NCI-H1105 treated with DMSO at 0.1 percent for 48 hours (cell line): ENCODE measurements around the gene CPA1.
"Not testable (repeated sequence)": the region's sequence is repeated elsewhere in the genome, so short reads cannot be mapped to it uniquely, and the experiment has no call there.

ENCODE experiments used
- DNase-seq: peaks from one replicate; lab custom pipeline; 2025; lab: John Stamatoyannopoulos, UW

The CPA1 gene

DNA sequence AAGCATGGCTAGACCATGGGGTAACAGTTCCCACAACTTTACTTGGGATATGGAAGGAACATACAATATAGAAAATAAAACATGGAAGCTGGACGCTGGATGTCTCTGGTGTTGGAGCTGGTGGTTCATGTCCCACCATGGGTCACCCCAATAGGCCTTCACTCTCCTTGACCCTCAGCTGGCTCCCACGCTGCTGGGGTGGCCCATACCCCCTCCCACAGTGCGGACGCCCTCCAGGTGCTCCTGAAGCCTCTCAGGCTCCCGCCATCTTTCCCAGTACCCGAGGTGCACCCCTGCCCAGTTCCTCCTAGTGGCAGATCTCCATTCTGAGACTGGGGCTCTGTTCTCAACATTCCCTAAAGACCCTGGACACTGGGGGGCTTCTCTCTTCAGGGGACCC, 5.8 kb upstream of the CPA1 start:
- no peak for DNase-seq

DNA sequence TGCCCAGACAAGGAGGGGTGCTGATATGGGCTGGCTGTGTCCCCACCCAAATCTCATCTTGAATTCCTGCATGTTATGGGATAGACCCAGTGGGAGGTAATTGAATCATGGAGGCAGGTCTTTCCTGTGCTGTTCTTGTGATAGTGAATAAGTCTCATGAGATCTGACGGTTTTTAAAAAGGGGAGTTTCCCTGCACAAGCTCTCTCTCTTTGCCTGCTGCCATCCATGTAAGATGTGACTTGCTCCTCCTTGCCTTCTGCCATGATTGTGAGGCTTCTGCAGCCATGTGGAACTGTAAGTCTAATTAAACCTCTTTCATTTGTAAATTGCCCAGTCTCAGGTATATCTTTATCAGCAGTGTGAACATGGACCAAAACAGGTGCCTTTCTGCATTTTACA, 3.8 kb upstream of the CPA1 start:
- DNase-seq = not testable (repeated sequence)

DNA sequence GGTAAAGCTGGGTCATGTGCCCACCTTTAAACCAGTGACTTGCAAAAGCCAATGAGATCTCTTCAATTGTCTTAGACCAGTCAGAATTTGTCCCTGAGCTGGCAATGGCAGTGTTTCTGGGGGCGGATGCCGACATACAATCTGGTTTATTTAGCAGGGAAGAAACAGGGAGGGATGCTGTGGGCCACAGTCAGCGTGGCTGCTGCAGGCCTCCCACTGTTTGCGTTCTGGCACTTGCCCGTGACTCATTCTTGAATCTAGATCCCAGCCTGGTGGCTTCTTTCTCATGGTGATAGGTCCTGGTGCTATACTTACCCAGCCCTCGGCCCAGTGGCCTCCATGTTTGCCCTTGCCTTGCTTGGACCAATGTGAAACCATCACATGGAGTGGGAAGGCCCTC, 3.1 kb upstream of the CPA1 start:
- no peak for DNase-seq

- DNase-seq = no peak
Measured at GRCh38 chr7:130379019-130379418, 1.3 kb upstream of the CPA1 start.

DNA sequence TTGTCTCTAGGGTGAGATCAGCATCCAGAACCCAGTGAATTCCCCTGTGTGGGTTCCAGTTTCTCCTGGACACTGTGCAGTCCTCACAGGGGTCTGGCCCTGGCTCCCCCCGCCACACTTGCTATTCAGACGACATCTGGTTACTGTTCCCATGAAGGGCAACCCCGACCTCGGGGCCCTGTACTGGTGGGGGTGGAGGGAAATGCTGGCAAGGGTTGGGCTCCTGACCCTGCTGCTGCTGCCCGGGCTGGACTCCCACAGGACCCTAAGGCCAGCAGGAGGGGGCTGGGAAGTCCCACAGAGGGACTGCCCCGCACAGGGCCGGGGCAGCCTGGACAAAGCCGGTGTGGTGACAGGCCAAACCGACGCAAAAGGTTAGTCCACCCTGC, 768 bp upstream of the CPA1 start:
- DNase-seq = no peak

- no peak for DNase-seq
Measured at GRCh38 chr7:130380861-130381455, 664 bp downstream of the CPA1 start.

DNA sequence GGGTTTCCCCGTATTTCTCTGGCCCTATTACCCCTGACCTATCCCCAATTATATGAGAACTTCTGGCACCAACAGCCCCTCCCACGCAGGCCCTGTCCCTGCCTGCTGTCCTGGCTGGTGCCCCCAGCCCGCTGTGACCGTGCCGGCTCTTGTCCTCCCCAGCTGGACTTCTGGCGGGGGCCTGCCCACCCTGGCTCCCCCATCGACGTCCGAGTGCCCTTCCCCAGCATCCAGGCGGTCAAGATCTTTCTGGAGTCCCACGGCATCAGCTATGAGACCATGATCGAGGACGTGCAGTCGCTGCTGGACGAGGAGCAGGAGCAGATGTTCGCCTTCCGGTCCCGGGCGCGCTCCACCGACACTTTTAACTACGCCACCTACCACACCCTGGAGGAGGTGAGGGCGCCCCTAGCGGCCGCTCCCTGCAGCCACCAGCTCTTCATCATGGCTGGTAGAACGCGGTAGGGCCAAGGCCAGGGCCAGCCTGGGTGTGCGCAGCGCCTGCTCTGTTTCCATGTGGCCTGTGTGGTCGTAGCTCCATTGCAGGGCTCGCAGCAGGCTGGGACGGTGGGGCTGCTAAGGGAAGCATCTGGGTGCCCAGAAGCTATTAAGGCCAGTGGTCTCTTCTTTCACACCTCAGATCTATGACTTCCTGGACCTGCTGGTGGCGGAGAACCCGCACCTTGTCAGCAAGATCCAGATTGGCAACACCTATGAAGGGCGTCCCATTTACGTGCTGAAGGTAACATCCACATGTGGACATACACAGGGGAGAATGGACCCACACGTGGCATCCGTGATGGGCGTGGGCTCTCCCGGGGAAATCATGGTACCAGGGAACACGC, 1.4 kb downstream of the CPA1 start:
- DNase-seq = no peak

DNA sequence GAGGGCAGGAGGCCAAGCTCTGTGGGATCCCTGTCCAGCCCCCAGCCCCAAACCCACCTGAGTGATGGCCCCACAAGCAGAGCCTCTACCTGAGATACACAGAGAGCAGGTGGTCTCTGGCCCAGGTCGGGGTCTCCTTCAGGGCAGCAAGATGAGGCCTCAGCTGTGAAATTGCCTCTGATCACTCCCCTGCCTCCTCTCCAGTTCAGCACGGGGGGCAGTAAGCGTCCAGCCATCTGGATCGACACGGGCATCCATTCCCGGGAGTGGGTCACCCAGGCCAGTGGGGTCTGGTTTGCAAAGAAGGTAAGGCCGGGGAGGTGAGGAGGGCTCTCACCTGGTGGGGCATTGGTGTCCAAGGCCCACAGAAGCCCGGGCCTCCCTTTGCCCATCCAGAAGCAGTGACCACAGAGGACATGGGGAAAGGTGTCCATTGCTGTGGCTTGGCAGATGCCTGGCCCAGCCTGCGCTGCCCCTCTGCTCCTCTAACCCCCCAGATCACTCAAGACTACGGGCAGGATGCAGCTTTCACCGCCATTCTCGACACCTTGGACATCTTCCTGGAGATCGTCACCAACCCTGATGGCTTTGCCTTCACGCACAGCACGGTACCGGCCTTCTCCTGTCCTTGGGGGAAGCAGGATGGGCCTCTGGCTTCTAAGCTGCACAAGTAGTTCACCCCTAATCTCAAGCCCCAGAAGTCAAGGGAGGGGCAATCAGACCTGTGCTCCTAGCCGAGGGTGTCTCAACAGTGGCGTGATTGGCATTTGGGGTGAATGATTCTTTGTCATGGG, 3.1 kb downstream of the CPA1 start:
- DNase-seq = no peak

DNA sequence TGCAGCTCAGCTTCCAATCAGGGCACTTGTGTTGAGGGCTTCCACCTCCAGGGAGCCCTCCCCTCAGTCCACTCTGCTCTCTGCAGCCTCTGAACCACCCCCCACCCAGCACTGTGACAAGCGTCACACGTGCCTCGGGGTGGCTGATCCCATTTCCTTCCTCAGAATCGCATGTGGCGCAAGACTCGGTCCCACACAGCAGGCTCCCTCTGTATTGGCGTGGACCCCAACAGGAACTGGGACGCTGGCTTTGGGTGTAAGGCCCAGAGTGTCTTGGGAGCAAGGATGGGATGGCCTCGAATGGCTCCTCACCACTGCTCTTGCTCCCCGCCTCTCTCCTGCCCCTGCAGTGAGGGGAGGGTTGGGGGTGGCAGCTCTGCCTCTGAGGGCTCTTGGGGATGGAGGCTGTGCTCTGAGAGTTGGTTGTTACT, 4.1 kb downstream of the CPA1 start:
- DNase-seq = no peak

DNA sequence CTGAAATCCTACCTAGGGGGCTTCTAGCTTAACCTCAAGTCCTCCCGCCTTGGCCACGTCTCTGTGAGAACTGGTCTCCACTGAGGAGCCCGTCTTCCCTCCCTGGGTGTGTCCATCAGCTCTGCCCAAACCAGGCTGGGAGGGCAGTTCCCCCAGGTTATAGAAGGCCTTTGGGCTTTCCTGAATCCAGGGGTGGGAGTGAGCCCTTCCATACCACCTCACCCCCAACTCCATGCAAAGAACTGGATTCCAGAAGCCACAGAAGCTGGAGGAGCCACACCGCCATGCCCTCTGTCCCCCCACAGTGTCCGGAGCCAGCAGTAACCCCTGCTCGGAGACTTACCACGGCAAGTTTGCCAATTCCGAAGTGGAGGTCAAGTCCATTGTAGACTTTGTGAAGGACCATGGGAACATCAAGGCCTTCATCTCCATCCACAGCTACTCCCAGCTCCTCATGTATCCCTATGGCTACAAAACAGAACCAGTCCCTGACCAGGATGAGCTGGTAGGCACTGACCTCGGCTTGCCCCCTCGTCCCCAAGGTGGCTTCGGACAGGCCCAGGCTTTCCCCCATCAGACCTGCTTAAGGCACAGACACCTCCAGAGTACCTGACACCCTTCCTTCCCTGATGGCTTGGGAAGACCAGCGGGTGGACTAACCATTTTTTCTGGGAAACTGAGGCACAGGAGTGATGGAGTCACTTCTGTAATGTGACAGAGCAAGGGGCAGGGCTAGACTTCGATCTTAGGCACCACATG, 4.7 kb downstream of the CPA1 start:
- DNase-seq = no peak

DNA sequence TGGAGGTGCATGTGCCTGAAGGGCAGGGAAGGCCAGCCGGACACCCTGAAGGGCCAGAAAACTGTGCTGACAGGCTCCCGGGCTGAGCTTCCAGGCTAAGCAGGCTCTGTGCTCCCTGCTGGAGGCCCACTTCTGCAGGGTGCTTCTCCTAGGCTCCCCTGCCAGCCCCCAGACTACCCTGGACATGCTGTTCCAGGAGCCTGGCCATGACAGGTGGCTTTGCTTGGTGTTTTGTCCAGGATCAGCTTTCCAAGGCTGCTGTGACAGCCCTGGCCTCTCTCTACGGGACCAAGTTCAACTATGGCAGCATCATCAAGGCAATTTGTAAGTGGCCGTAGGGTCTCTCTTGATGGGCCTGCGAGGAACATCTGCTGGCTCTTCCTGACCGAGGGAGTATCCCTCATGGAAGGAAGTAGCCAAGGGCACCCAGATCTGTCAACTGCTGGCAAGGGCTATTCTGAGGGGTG, 5.3 kb downstream of the CPA1 start:
- no peak for DNase-seq

DNA sequence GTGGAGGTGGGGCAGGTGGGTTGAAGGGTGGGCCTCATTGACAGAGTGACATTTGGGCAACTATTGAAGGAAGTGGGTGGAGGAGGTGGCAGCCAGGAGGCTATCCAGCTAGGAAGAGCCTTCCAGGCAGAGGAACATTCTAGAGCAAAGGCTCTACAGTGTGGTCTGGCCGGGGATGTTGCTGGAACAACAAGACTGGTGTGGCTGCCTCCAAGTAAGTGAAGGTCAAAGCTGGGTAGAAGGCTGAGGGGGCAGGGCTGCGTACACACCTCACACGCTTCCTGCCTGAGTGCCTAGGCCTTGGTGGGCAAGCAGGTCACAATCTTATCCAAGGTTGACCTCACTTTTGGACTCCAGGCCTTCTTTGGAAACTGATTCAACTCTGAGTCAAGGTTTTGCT, 6.6 kb downstream of the CPA1 start:
- no peak for DNase-seq

DNA sequence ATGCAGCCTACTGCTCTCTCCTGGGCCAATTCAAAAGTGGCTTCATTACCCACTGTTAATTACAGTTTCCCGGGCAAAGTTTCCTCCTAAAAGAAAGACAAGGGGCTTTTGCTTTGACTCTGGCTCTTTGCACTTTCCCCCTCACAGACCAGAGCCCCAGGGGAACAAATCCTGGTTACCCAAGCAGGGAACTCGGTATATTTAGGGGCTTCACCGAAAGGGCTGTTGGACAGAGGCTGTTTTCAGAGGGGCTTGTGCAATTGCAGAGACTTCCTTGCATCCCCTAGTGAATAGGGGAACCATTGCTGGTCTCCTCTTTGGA, 7.0 kb downstream of the CPA1 start:
- DNase-seq = no peak

- no peak for DNase-seq
Measured at GRCh38 chr7:130387628-130388403, 7.5 kb downstream of the CPA1 start.

DNA sequence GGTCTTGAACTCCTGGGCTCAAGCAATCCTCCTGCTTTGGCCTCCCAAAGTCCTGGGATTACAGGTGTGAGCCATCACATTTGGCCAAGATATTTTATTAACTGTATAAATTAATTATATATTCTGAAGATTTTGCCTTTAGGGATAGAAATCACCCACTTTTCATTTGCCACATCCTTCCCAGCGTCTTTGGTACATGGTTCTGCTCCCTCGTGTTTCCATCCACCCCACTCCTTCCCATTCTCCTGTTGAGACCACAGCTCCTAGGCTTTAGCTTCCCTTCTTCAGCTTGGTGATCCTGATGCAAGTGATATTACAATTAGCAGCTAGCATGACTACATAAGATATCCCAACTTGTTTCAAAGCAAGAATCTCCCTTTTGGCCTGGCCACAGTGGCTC, 8.4 kb downstream of the CPA1 start:
- no peak for DNase-seq

- DNase-seq = no peak
Measured at GRCh38 chr7:130390486-130390885, 10.2 kb downstream of the CPA1 start.

DNA sequence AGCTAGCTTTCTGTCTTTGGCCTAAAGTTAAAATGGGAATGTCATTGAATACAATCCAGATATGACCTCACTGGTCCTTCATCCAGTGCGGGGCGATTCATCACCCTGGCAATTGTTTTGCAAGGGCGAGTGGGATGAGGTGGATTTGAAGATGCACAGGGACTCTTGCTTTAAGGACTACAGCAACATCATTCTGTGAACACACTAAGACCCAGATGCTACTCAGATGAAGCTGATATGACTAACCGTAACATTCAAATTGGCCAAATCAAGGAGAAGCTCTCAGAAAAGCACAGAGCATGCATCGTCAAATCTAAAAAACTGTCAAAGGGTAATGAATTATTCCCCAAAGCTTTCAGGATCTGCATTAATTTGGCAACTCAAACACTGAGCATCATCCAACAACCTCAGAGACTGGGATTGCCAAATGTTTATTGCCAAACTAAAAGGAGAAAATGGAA, 12.8 kb downstream of the CPA1 start:
- DNase-seq = no peak

- DNase-seq = no peak
Measured at GRCh38 chr7:130393841-130394411, 13.6 kb downstream of the CPA1 start.

DNA sequence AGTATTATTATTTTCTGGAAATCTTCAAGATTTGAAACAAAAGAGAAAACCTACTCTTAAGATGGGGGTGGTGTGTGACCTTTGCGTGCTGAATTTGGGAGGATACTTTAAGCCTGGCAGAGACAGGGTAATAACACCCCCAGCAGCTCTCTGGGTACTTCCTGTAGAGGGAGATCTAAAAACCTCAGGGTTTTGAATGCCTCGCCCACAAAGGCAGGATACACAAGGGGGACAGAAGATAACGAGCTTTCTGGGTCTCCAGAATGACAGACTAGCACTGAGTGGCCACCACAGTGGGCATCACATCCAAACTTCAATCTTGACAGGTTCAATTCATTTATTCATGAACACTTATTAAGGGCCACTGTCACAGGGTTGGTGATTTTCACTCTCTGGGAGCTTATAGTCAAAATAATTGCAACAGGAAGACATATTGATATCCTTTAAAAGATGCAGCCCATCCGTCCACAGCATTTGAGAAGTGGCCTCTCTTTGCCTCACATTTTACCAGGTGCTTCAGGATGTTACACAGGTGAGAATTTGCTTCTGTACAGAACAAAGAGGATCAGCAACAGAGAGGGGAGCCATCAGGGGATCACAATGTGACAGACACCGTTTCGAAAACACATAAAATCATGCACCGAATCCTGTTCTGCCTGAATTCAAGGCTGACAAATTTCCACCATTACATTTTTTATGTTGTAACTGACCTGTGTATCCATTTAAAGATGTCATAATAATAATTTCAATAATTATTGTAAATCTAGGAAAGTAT, 14.3 kb downstream of the CPA1 start:
- peak; percentile 49 for DNase-seq

- DNase-seq = peak; percentile 20
Measured at GRCh38 chr7:130395421-130395820, 15.1 kb downstream of the CPA1 start.
